GM21717 (cell line): ENCODE data around the gene ZBTB21.

Experiments
- ATAC-seq: cut with Tn5 transposase; IDR thresholded peaks from one replicate; pipeline ENCODE4 v1.9.1; 2021; ENCODE audit warnings: mild to moderate bottlenecking, moderate library complexity; ENCODE audit not compliant: unreplicated experiment

The ZBTB21 gene

DNA sequence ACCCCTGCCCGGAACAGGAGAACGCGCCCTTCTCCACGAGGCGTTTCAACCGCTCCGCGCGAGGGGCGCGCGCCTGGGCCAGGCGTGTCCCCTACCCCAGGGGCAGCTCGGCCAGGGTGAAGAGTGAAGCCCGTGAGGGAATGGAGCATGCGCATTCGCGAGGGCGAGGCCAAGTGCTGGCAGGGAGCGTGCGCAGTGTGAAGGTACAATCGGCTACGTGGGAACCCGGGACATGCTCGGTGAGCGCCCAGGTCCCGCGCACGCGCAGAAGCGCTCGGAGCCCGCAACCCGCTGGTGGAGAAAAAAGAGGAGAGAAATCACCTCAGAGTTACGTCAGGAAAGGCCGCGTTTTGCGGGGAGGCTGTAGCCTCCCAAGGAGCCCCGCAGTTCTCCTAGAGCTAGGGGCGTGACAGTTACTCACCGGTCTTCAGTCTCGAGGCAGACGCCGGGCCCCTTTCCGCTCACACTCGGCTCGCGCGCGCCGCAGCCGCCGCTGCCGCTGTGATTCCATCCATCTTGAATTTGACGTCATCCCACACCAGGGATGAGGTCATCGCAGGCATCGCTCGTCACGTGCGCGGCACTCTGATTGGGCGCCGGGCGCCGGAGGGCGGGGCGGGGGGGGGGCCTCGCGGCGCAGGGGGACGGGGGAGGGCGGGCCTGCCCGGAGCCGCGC, at the start of gene ZBTB21:
TSS of gene ZBTB21 (minus strand) at position 530 of the 676 bp plus-strand sequence. CDS start 16,265 bp downstream, outside the sequence.
- peak; percentile 61 for ATAC-seq

DNA sequence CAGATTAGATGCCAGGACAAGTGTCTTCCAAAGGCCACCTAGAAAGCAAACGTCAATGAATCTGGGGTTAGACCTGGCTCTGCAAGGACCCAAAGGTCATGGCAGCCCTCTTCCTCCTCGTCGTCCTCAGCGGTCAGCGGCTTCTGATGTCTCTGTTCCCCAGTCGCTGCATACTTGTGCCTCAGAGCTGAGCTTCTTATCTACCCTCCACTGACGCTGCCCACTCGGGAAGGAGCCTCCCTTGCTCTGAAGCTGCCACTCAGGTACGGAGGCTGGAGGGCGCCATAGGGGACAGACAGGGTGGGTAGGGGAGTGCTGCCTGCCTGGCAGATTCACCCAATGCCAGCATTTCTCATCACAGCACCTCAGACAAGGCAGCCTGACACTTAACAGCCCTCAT, 49.6 kb upstream of the ZBTB21 start:
- no peak for ATAC-seq

DNA sequence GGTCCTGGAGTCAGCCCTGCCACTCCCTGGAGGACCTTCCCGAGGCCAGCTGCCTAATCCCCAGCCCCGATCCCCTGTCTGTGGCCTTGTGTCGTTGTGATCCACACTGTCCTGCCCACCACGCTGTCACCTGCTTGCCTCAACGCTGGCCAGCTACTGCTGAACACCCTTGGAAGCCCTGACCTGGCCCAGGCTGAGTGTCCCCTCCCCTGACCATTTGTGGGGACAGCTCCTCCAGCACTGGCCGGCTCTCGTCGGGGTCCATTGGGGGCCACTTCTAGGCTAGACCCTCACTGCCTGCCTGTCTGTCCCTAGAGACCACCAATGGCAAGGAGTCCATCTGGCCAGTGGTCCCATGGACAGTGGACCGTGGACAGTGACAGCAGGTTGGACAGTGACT, 49.0 kb upstream of the ZBTB21 start:
- ATAC-seq: no peak

DNA sequence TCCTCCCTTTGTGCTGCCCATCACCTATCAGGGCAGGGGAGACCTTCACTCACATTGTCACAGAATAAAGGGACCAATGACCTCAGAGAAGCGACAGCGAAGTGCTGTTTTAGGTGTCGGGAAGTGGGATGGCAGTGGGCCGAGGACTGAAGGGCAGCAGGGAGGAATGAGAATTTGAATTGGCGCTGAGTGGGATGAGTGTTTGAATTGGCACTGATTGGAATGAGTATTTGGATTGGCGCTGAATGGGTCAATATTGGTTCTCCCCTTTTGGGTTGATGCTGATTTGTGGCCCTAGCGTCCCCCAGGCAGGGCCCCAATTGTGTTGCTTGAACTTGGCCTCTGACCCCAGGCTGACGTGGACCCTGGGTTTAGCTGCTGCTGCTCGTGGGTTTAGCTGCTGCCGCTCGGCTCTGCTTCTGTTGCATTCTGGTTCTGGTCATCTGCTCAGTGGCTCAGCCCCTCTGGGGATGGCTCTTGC, 48.5 kb upstream of the ZBTB21 start:
- no peak for ATAC-seq

DNA sequence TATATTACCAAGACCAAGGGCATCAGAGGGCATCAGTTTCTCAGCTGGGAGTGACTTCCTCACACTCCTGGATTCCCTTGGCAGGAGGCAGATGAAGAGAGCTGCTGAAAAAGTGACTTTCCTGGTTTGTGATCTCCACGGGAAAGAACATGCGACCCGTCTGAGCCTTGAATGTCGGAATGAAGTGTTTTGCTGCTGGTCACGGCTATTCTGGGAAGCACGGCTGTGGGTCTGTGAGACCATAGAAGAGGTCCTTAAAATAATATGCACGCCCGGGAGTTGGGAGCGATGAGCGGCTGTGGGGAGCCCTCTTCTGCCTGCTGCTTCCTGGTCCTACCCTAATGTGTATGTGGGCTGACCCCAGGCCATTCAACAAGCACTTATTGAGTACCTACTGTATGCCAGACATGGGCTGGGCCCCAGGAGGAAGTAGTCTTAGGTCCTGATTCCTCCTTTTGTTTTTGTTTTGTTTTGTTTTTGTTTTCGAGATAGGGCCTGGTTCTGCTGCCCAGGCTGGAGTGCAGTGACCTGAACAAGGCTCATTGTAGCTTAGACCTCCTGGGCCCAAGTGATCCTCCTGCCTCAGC, 47.8 kb upstream of the ZBTB21 start:
- no peak for ATAC-seq

DNA sequence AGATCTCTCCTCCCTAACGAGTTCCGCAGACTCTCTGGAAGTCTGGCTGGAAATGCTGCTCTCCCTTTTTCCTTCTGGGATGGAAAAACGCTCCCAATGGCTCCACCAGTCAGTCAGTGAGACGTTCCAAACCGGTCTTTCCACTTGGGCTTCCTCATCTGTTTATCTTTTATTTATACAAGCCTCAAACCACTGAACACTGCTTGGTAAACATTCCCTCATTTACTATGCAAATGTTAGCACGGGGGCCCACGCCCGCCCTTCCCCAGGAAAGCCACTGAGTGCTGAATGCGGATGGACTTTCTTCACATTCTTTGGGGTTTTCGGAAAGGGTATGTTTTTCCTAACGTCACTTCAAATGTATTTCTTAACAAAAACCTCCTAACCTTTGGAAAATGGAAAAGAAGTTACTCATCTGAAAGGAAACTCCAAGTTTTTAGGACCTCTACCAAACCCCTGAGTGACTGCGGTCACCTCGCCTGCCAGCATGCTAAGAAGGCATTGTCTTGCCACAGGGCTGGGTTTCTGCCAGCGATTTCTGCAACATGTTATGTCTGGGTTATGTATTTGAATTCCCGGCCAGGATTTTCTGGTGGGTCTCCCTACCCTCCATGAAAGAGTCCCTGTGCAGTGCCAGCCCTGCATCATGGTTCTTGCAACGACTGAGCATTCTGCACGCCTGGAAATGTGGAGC, 47.0 kb upstream of the ZBTB21 start:
- no peak for ATAC-seq

DNA sequence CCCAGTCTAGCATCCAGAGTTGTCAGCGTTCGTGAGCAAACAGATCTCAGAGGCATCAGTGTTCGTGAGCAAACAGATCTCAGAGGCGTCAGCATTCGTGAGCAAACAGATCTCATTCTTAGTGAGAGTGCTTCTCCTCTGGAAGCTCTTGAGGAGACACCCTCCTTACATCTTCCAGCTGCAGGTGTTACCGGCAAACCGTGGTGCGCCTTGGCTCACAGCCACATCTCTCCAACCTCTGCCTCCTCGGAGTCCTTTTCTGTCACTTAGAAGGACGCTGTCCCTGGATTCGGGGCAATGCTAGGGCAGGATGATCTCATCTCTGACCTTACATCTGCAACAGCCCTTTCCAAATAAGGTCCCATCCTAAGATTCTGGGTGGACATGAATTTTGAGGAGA, 46.3 kb upstream of the ZBTB21 start:
- ATAC-seq: no peak

DNA sequence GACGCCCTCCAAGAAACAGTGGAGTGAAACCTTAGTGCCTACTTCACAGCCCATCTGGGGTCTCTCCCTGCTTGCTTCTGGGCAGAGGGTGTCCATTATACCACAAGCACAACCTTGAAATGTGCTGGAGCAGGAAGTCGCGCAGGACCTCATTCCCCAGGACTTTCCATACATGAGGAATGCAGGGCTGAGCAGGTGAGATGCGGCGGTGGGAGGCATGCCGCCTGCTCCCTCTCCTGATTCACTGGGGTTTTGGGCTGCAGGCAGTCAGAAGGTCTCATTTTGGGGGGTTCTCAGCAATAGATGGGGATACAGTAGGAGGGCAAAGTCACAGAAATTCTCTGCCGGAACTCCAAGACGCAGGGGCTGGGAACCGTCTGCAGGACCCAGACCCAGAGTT, 45.3 kb upstream of the ZBTB21 start:
- ATAC-seq: no peak

DNA sequence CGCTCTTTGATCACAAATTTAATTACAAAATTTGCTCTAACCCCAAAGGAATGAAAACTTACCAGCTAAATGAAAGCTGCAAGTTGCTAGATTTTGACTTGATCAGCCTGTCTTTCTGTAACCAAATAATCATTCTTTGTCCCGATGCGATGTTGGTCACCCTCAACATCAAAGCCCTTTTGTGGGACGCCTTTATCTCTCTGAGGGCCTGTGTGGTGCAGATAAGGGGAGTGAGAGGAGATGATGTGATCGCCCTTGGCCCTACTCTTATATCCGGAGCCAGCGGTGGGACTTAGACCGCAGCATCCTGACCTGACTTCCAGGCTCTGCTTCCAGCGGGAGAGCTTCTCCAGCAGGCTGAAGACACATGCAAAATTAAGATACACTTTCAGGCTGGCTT, 41.6 kb upstream of the ZBTB21 start:
- no peak for ATAC-seq

DNA sequence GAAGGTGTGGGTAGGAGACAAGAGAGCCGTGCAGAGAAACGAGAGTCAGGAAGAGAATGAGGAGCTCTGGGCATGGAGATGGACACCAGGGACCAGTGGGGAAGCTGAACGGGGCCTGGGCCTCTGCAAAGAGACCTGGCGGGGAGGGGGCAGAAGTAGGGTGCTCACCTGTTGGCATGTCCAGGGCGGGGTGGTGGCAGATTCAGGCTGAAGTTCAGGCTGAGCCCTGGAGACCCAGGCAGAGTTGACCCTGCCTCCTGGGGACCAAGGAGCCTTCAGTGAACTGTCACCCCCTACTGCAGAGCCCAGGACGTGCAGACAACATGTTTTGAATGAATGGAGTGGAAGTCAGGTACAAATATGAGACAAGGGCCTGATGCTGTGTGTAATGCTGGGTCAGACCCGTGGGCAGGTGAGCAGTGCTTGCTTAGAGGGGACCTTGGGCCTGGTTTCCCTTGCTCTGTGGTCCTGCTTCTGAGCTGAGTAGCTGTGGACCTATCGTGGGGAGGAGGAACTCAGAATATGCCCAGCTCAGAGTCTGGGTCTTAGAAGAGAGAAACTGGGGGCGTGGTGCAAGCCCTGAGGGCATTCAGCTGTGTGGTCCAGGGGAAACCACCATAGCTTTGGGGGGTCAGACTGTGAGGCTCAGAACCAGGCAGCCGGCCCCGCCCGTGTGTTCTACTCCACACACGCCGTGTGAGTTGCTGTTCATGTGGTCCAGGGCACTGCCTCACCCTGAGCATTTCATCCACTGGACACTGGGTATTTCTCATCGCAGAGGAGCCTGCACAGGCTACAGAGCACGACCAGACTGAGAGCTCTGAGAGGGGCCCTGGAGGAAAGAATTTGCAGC, 39.6 kb upstream of the ZBTB21 start:
- ATAC-seq: no peak

DNA sequence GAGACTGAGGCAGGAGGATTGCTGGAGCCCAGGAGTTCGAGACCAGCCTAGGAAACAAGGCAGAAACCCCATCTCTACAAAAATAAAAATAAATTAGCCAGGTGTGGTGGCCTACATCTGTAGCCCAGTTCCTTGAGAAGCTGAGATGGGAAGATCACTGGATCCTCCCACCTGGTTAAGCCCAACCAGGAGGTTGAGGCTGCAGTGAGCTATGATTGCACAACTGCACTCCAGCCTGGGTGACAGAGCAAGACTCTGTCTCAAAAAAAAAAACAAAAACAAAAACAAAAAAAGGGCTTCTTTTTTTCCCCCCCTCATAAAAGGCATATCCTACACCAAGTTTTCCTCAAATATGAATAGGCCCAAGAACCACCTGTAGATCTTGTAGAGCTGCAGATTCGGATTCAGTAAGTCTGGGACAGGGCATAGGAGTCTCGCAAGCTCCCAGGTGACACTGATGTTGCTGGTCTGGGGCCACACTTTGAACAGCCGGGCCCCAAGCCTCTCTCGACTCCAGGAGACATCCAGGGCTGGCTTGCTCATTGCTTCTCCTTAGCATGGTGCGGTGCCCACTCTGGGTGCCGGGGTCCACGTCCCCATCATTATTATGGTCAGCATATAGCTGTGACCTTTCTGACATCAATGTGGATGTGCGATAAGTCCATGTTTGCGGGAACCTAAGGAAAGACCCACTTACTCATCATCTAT, 38.9 kb upstream of the ZBTB21 start:
- ATAC-seq: no peak

DNA sequence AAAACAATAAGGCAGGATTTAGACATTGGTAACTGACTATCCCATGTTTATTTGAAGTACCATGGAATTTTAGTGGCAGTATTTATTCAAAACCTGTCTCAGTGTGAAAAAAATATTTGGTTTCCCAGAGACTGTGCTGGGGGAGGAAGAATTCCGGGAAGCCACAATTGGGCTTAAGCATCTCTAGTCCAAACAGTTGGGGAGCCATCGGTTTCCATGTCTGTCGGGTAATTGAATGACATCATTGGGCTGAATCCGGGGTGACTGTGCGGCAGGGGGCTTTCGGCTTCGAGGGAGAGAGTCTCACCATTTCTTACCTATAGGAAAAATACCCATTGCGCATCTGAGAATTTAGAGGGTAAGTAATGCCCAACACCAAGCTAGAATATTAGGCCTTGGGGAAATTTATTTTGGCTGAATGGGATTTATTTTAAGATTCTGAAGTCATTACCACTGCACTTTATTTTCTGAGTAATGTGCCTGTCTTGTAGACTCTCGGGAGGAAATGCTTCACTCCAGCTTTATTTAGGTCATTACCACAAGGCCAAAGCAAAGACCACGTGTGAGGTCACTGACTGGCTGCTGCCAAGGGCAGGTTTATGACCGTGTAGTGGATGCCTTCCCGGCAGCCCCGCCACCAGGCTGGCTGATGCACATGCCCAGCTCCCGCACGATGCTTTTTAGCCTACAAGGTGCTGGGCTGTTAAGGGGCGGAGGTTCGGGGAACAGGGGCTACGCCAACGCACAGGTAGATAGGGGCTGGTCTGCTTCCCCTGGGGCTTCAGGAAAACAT, 37.9 kb upstream of the ZBTB21 start:
- no peak for ATAC-seq

DNA sequence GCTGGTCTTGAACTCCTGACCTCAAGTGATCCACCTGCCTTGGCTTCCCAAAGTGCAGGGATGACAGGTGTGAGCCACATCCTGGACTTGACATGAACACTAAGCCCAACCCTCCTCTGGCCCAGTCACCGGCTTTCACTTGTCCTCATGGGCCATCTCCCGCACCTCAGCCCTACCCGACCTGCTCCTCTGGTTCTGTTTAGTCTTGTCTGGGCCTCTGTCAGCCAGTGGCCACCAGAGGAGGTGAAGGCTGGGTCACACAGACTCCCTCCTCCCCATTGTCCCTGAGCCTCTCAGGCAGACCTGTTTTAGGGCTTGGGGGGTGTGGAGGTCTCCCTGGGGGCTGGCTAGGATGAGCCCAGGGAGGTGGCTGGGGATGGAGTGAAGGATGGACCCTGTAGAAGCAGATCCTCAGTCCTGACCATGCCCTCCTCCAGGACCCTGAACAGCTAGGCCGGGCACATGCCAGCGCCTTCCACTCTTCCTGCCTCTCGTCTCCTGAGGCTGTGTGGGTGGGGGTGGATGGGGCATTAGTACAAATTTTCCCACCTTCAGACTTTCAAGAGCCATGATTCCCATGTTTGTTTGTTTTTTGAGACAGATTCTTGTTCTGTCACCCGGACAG, 34.8 kb upstream of the ZBTB21 start:
- ATAC-seq: no peak

DNA sequence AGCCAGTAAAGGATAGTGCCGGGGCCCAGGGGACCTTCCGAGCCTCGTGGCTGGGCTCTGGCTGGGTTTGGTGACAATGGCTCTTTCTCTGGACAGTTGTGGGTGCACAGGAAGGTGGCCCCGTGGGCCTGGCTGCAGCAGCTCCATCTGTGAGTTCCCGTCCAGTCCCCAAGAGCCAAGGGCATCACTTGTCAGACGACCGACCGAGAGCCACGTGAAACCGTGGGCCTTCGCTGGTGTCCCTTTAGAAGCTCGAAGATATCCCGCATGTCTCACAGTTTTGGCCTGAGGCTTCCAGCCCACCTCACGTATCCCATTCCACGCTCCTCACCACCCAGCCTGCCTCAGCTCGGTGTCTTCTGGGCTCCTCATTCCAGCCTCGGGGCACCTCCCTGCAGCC, 33.8 kb upstream of the ZBTB21 start:
- no peak for ATAC-seq

DNA sequence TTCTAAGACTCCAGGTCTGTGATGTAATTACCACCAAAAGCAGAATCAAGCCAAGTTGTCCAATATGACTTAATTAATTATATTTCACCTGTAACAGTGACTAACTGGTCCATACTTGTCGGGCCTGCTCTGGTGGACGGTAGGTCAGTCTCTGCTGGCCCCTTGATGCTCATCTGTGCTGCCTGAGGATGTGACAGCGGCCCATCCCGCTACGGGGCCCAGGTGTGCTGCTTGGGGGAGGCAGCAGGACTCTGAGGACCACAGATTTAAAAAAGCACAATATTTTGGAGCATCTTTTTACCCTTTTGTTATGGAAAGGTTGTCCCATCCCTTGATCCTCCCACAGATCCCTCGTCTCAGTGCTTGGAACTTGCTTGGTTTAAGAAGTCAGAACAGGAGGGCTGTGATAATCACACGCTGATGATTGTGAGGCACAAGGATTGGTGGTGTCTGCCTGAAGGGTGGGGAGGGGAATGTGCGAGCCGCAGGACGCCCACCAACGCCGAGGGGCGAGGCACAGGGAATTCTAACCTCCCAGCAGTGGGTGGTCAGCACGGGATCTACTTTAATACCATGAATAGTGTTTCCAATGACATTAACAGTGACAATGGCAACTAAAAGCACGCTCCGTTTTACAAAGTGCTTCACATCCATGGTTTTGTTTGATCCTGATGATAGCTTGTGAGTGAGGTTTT, 33.2 kb upstream of the ZBTB21 start:
- no peak for ATAC-seq

DNA sequence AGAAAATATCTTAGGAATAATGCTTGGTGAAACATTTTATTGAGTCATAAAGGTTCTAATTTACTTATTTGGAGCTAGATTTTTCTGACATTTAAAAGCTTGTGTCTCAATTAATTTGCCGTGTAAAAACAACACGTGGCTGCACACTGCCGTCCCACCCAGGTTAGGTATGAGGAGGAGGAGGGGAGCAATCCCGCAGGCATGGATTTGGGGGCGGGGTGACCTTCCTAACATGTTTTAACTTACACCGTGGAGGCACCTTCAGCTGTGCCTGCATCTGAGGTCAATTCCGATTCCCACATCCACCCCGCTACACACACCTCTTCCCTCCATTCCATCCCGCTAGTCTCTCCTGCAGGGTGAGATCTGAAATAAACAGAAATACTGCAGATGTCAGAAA, 32.5 kb upstream of the ZBTB21 start:
- ATAC-seq: no peak

DNA sequence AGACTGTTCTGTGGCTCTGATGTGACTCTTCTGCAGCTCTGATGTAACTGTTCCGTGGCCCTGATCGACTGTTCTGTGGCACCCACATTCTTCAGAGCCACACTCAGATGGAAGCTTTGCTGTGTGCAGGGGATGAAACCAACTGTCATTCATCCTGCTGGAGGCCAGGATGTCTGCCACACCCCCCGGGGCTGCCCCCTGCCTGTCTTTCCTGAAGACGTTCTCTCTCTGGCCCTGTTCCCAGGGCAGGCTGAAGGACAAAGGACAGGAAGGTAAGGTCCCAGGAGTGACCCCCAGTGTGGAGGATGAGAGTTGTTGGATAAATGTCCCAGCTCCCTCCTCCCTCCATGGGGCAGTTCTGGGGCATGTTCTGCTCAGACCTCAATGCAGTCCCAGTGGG, 31.6 kb upstream of the ZBTB21 start:
- ATAC-seq: no peak

DNA sequence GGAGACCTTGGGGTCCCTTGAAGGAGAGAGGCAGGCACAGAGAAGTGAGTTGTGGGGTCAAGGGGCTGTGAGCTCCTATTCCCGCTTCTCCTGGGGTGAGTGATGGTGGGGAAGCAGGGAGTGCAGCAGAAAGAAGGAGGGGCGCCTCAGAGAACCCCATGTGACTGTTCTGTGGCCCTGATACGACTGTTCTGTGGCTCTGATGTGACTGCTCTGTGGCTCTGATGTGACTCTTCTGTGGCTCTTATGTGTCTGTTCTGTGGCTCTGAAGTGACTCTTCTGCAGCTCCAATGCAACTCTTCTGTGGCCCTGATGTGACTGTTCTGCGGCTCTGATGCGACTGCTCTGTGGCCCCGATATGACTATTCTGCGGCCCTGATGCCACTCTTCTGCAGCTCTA, 31.1 kb upstream of the ZBTB21 start:
- ATAC-seq: no peak
